ENCODE measurements around the gene AMY1B. TPM values are rescaled to one million over a fixed set of nuclear protein-coding genes. Genes with fewer than 3 reads are reported as not detected.
"Not testable (repeated sequence)": the region's sequence is repeated elsewhere in the genome, so short reads cannot be mapped to it uniquely, and the experiment has no call there.

Gene AMY1B
- not detected in 2 replicates for total RNA-seq
- total RNA-seq (2013), result not detected
- 0.16 TPM in 1 of 2 replicates, not detected in the other for polyA plus RNA-seq
- polyA minus RNA-seq, result not detected in 2 replicates

DNA sequence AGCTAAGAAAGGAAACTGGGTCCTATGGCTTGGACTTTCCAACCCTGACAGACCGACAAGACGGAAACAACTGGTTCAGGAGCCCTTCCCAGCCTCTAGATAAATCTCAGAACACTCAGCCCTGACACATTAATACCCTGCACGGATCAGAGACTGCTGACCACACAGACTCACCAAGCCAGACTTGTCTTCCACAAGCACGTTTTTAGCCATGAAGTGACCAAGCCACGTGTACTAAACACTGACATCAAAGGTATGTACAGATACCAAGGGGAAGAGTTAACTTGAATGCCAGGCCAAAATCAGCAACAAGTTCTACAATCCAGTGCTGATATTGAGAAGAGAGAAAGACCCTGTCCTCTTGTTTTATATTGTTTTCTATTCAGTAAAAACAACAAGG, at the start of gene AMY1B:
TSS of gene AMY1B (minus strand) at position 101 of the 400 bp plus-strand sequence. CDS start 571 bp downstream, outside the sequence.
- H3K4me1 Mint-ChIP-seq; CTCF ChIA-PET; H2AFZ ChIP-seq (ENCODE audit: insufficient read depth, low read depth, low read length, poor library complexity, severe bottlenecking); H3K36me3 ChIP-seq (replicated peaks in 1 of 2; ENCODE audit: control extremely low read depth in 1 of 2, control insufficient read depth in 1 of 2, extremely low read depth in 1 of 2, insufficient read depth in 2 of 2, low read length in 1 of 2); H3K4me2 ChIP-seq (replicated peaks; ENCODE audit: low read depth, low read length, poor library complexity, severe bottlenecking); H3K9me3 ChIP-seq (ENCODE audit: control extremely low read depth in 1 of 3, control insufficient read depth in 2 of 3, insufficient read depth in 1 of 3, low read length in 2 of 3); DNase-seq; H3K27me3 ChIP-seq (replicated peaks in 1 of 4; ENCODE audit: control extremely low read depth in 1 of 4, control insufficient read depth in 3 of 4, insufficient read depth in 4 of 4, low read length in 3 of 4); ATAC-seq (ENCODE audit: low read depth); POLR2A ChIA-PET; intact Hi-C loops (cut with micrococcal nuclease); H3K9me3 Mint-ChIP-seq (ENCODE audit: insufficient read depth); H3K4me3 ChIP-seq (ENCODE audit: control extremely low read depth in 1 of 5, extremely low read depth in 1 of 5, insufficient read depth in 1 of 5, low read depth in 2 of 5, low read length in 4 of 5); H4K20me1 ChIP-seq (ENCODE audit: control insufficient read depth, insufficient read depth, low read length, poor library complexity, severe bottlenecking); H3K27ac ChIP-seq (ENCODE audit: low read length in 2 of 2); H3K4me1 ChIP-seq (ENCODE audit: control insufficient read depth in 2 of 2, insufficient read depth in 2 of 2, low read length in 2 of 2); H3K27ac Mint-ChIP-seq; H3K9ac ChIP-seq (ENCODE audit: low read length); H3K27me3 Mint-ChIP-seq; H3K79me2 ChIP-seq (ENCODE audit: control insufficient read depth, insufficient read depth, low read length); H3K4me3 Mint-ChIP-seq: not testable (repeated sequence)
- no CpG with 5 or more reads among the region's 5 CpGs for WGBS (ENCODE audit: insufficient coverage)

DNA sequence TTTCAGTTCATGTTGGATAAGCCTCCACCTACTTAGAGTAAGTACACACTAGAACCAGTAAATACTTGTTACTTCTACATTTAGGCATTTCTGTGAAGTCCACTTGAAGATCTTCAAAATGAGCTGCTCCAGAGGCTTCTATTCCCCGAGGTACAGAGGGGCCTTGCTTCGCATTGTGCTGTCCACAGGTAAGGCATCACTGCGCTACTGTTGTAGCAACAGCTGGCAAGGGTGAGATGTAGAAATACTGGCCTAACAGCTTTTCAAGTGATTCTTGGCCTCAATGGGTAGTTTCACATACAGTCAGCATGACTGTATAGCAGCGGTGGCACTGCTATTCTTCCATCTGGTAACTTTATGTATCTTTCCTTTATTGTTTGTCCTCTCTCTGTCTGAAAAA, 49.0 kb upstream of the AMY1B start:
- H3K27ac Mint-ChIP-seq; H3K9me3 ChIP-seq (ENCODE audit: control extremely low read depth in 1 of 3, control insufficient read depth in 2 of 3, insufficient read depth in 1 of 3, low read length in 2 of 3); H3K36me3 ChIP-seq (replicated peaks in 1 of 2; ENCODE audit: control extremely low read depth in 1 of 2, control insufficient read depth in 1 of 2, extremely low read depth in 1 of 2, insufficient read depth in 2 of 2, low read length in 1 of 2); H3K27me3 ChIP-seq (replicated peaks in 1 of 4; ENCODE audit: control extremely low read depth in 1 of 4, control insufficient read depth in 3 of 4, insufficient read depth in 4 of 4, low read length in 3 of 4); H3K27me3 Mint-ChIP-seq; DNase-seq; intact Hi-C loops (cut with micrococcal nuclease); CTCF ChIA-PET; H3K9ac ChIP-seq (ENCODE audit: low read length); H3K4me3 ChIP-seq (ENCODE audit: control extremely low read depth in 1 of 5, extremely low read depth in 1 of 5, insufficient read depth in 1 of 5, low read depth in 2 of 5, low read length in 4 of 5); H3K4me2 ChIP-seq (replicated peaks; ENCODE audit: low read depth, low read length, poor library complexity, severe bottlenecking); H2AFZ ChIP-seq (ENCODE audit: insufficient read depth, low read depth, low read length, poor library complexity, severe bottlenecking); ATAC-seq (ENCODE audit: low read depth); H3K4me1 Mint-ChIP-seq; H4K20me1 ChIP-seq (ENCODE audit: control insufficient read depth, insufficient read depth, low read length, poor library complexity, severe bottlenecking); H3K4me3 Mint-ChIP-seq; H3K79me2 ChIP-seq (ENCODE audit: control insufficient read depth, insufficient read depth, low read length); H3K27ac ChIP-seq (ENCODE audit: low read length in 2 of 2); H3K9me3 Mint-ChIP-seq (ENCODE audit: insufficient read depth); POLR2A ChIA-PET; H3K4me1 ChIP-seq (ENCODE audit: control insufficient read depth in 2 of 2, insufficient read depth in 2 of 2, low read length in 2 of 2): not testable (repeated sequence)
- WGBS (ENCODE audit: insufficient coverage), result no CpG with 5 or more reads among the region's 4 CpGs

DNA sequence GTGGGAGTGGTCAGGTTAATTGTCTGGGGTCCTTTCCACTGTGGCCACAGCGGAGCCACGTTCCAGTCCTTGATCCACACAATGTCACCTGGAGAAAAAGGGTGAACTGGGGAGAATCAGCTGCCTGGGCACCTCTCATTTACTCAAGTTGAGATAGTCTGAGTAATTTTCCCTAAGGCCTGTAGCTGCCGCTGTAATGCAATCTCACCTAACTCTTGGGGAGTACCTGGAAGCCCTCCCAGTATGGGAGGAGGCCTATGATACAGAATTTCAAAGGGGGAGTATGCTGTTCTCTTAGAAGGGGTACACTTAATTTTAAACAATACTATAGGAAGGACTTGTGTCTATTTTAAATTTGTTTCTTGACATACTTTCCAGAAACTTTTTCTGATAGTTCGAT, 48.4 kb upstream of the AMY1B start:
- DNase-seq; H3K4me1 ChIP-seq (ENCODE audit: control insufficient read depth in 2 of 2, insufficient read depth in 2 of 2, low read length in 2 of 2); POLR2A ChIA-PET; H3K79me2 ChIP-seq (ENCODE audit: control insufficient read depth, insufficient read depth, low read length); H3K27me3 ChIP-seq (replicated peaks in 1 of 4; ENCODE audit: control extremely low read depth in 1 of 4, control insufficient read depth in 3 of 4, insufficient read depth in 4 of 4, low read length in 3 of 4); H3K4me3 Mint-ChIP-seq; ATAC-seq (ENCODE audit: low read depth); H4K20me1 ChIP-seq (ENCODE audit: control insufficient read depth, insufficient read depth, low read length, poor library complexity, severe bottlenecking); H3K27me3 Mint-ChIP-seq; H3K27ac Mint-ChIP-seq; H2AFZ ChIP-seq (ENCODE audit: insufficient read depth, low read depth, low read length, poor library complexity, severe bottlenecking); H3K4me1 Mint-ChIP-seq; H3K4me3 ChIP-seq (ENCODE audit: control extremely low read depth in 1 of 5, extremely low read depth in 1 of 5, insufficient read depth in 1 of 5, low read depth in 2 of 5, low read length in 4 of 5); intact Hi-C loops (cut with micrococcal nuclease); H3K36me3 ChIP-seq (replicated peaks in 1 of 2; ENCODE audit: control extremely low read depth in 1 of 2, control insufficient read depth in 1 of 2, extremely low read depth in 1 of 2, insufficient read depth in 2 of 2, low read length in 1 of 2); CTCF ChIA-PET; H3K9me3 Mint-ChIP-seq (ENCODE audit: insufficient read depth); H3K27ac ChIP-seq (ENCODE audit: low read length in 2 of 2); H3K9ac ChIP-seq (ENCODE audit: low read length); H3K9me3 ChIP-seq (ENCODE audit: control extremely low read depth in 1 of 3, control insufficient read depth in 2 of 3, insufficient read depth in 1 of 3, low read length in 2 of 3); H3K4me2 ChIP-seq (replicated peaks; ENCODE audit: low read depth, low read length, poor library complexity, severe bottlenecking): not testable (repeated sequence)
- no CpG with 5 or more reads among the region's 4 CpGs for WGBS (ENCODE audit: insufficient coverage)

DNA sequence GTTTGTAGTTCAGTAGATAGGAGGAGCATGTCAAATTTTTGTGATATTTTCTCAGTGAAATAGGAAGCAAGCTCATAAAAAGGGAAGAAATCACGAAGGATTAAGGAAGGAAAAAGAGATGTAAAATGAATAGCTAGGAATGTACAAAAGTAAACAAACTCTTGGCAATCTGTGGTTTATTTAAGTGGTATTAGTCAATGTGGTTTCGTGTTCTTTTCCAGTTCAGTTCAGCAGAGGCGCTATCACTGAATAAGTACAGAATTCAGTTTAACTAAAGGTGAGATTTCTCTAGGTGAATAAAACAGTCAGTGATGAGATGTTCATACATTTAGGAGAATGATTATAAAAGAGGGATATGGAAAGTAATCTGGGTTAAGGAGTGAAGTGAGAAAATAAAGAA, 42.0 kb upstream of the AMY1B start:
- H3K4me3 ChIP-seq (ENCODE audit: control extremely low read depth in 1 of 5, extremely low read depth in 1 of 5, insufficient read depth in 1 of 5, low read depth in 2 of 5, low read length in 4 of 5); DNase-seq; POLR2A ChIA-PET; H3K27me3 ChIP-seq (replicated peaks in 1 of 4; ENCODE audit: control extremely low read depth in 1 of 4, control insufficient read depth in 3 of 4, insufficient read depth in 4 of 4, low read length in 3 of 4); H3K27ac Mint-ChIP-seq; H2AFZ ChIP-seq (ENCODE audit: insufficient read depth, low read depth, low read length, poor library complexity, severe bottlenecking); CTCF ChIA-PET; H3K36me3 ChIP-seq (replicated peaks in 1 of 2; ENCODE audit: control extremely low read depth in 1 of 2, control insufficient read depth in 1 of 2, extremely low read depth in 1 of 2, insufficient read depth in 2 of 2, low read length in 1 of 2); H3K9ac ChIP-seq (ENCODE audit: low read length); ATAC-seq (ENCODE audit: low read depth); H3K4me3 Mint-ChIP-seq; H3K27ac ChIP-seq (ENCODE audit: low read length in 2 of 2); H3K9me3 ChIP-seq (ENCODE audit: control extremely low read depth in 1 of 3, control insufficient read depth in 2 of 3, insufficient read depth in 1 of 3, low read length in 2 of 3); H3K4me2 ChIP-seq (replicated peaks; ENCODE audit: low read depth, low read length, poor library complexity, severe bottlenecking); H3K4me1 ChIP-seq (ENCODE audit: control insufficient read depth in 2 of 2, insufficient read depth in 2 of 2, low read length in 2 of 2); H3K79me2 ChIP-seq (ENCODE audit: control insufficient read depth, insufficient read depth, low read length); intact Hi-C loops (cut with micrococcal nuclease); H3K9me3 Mint-ChIP-seq (ENCODE audit: insufficient read depth); H3K27me3 Mint-ChIP-seq; H4K20me1 ChIP-seq (ENCODE audit: control insufficient read depth, insufficient read depth, low read length, poor library complexity, severe bottlenecking); H3K4me1 Mint-ChIP-seq: not testable (repeated sequence)
- no CpG with 5 or more reads among the region's 3 CpGs for WGBS (ENCODE audit: insufficient coverage)
